ENCODE results near the gene BAIAP2L2.
"Not testable (repeated sequence)": the region's sequence is repeated elsewhere in the genome, so short reads cannot be mapped to it uniquely, and the experiment has no call there.

Gene BAIAP2L2

DNA sequence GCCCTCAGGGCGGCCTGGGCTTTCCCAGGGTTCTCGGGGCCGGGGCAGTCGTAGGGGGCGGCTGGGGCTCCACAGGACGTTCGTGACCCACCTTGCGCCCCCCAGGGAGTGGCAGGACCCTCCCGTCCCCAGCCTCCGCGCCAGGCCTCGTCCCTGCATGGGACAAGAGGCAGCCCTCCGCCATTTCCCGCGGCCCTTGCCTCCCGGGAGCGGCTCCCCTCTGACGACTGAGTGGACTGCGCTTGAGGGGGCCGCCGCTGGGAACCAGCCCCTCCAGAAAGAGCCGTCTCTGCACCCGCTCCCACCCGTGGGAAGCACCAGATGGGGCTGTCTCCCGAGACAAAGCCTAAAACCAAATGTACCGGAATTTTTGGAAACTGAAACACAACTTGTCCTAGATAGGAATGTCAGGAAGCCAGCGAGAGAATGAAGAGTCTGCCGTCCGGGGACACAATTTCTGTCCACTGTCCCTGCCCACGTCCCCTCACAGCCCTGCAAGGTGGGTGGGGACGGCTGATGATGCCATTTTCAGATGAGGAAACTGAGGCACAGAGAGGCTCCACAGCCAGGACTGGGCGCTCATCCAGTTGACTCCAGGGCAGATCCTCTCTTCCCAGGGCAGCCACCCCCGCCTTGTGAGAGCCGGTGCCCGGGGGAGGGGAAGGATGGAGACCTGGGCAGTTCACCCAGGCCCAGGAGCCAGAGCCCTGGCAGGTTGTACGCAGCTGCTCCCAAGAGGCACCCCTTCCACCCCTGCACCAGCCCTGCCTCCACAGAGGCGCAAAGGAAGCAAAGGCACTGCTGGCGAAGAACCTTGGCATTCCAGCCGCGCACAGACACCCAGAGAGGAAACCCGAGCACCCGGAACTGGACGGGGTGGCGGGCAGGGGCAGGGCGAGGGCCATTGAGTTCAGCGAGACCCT, 71.3 kb downstream of the BAIAP2L2 start:
- no peak overlapping the region for H3K4me3 ChIP-seq (ENCODE audit: low read length)
- TF ChIP-seq, protein P1, sequence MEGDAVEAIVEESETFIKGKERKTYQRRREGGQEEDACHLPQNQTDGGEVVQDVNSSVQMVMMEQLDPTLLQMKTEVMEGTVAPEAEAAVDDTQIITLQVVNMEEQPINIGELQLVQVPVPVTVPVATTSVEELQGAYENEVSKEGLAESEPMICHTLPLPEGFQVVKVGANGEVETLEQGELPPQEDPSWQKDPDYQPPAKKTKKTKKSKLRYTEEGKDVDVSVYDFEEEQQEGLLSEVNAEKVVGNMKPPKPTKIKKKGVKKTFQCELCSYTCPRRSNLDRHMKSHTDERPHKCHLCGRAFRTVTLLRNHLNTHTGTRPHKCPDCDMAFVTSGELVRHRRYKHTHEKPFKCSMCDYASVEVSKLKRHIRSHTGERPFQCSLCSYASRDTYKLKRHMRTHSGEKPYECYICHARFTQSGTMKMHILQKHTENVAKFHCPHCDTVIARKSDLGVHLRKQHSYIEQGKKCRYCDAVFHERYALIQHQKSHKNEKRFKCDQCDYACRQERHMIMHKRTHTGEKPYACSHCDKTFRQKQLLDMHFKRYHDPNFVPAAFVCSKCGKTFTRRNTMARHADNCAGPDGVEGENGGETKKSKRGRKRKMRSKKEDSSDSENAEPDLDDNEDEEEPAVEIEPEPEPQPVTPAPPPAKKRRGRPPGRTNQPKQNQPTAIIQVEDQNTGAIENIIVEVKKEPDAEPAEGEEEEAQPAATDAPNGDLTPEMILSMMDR (IDR thresholded peaks at IDR 0.05; ENCODE audit: insufficient read depth, low read depth, low read length, missing control alignments) = no peak
- DNase-seq (ENCODE audit: low read depth) = no peak

DNA sequence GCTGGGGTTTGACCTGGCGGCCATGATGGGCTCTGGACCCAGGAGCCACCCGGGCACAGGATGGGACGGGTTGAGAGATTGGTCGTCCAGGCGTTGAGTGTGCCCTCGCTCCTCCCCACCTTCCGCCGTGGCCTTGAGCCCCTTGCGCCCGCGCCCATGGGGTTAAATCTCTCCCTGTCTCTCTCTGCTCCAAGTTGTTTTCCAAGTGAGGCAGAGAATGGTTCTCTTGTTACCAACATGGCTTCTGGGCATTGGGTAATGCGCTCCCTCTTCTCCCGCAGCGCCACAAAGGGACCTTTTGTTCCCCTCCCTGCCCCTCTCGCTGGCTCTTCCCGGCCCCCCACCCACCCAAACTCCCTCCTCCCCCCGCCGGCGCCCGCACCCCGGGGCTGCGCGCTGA, 72.1 kb downstream of the BAIAP2L2 start:
- DNase-seq (ENCODE audit: low read depth) = no peak
- TF ChIP-seq, protein P1 (IDR thresholded peaks at IDR 0.05; ENCODE audit: insufficient read depth, low read depth, low read length, missing control alignments) = no peak
- no peak overlapping the region for H3K4me3 ChIP-seq (ENCODE audit: low read length)

DNA sequence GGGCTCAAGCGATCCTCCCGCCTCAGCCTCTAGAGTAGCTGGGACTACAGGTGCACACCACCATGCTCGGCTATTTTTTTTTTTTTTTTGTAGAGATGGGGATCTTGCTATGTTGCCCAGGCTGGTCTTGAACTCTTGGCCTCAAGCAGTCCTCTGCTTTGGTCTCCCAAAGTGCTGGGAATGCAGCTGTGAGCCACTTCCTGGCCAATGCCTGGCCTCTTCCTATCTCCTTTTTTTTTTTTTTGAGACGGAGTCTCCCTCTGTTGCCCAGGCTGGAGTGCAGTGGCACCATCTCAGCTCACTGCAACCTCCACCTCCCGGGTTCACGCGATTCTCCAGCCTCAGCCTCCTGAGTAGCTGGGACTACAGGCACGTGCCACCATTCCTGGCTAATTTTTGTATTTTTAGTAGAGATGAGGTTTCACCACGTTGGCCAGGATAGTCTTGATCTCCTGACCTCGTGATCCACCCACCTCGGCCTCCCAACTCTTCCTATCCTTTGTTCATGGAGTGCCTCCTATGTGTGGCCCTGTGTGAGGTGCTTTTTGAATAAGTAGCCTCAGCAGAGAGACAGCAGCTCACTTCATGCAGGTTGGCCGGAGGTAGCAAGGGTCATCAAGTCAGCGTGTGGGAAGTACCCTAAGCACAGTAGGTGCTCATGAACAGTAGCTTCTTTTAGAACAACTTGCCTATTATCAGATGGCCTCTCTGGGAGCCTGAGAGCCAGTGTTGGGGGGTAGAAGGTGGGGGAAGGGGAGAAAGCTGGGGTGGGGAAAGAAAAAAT, 72.9 kb downstream of the BAIAP2L2 start:
- not testable (repeated sequence) for H3K4me3 ChIP-seq (ENCODE audit: low read length); DNase-seq (ENCODE audit: low read depth)

DNA sequence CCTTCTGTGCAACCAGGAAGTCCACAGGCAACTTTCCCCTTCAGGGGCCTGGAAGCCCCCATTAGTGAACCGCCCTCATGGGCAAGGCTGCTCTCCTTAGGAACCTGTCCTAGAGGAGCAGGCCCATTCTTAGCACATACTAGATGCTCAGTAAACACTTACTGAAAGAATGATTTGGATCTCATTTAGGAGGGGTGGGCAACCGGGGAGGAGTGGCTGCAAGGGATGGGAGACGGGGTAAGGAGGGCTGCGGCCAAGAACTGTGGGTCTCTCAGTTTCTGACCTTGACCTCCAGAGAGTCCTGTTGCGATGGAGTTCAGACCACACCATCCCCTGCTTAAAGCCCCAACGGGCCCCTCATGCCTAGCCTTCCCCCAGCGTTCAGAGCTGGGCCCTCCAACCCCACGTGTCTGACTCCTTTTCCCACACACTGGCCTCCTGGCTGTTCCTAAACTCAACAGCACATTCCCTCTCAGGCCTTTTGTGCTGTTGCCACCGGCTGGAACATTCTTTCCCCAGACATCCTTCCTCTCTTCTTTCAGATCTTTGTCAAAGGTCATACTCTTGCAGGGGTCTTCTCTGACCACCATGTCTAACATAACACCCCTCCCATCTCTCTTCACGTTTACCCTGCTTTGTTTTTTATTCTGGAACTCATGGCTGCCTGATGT, 74.0 kb downstream of the BAIAP2L2 start:
- TF ChIP-seq, protein P1 (IDR thresholded peaks at IDR 0.05; ENCODE audit: insufficient read depth, low read depth, low read length, missing control alignments) = no peak
- no peak for DNase-seq (ENCODE audit: low read depth)
- no peak overlapping the region for H3K4me3 ChIP-seq (ENCODE audit: low read length)

DNA sequence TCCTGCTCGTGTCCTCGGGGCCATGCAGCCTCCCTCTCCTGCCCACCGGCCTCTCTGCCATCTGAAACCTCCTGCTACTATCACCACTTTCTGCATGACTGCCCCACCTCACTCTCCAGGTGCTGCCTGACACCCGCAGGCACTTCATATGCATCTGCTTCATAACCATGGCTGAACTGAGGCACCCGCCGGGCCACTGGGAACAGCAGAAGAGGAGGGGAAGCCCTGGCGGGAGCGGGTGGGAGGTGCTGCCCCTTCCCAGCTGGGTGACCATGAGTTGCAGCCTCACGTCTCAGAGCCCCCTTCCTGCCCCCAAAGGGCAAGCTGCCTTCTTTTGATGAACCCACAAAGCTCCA, 75.0 kb downstream of the BAIAP2L2 start:
- TF ChIP-seq, protein P1 (IDR thresholded peaks at IDR 0.05; ENCODE audit: insufficient read depth, low read depth, low read length, missing control alignments) = no peak
- DNase-seq (ENCODE audit: low read depth) = no peak
- H3K4me3 ChIP-seq (ENCODE audit: low read length) = no peak overlapping the region
